K562 (cell line): ENCODE measurements around the gene PAF1.

Source experiments
- DPF2 ChIP-seq: fragments of 450-650 bp; IDR thresholded peaks from 2 replicates; pipeline ENCODE4 v1.6.1; 2016
- GMEB1 ChIP-seq: fragments of 250-450 bp; sonication (Bioruptor Pico); IDR thresholded peaks from 2 replicates; pipeline ENCODE4 v1.4.0; 2020; ENCODE audit warnings: mild to moderate bottlenecking
- MAZ ChIP-seq, 2 experiments: fragments of 450-650 bp in 1 of 2; sonication (generic) in 1 of 2; formaldehyde crosslinking; IDR thresholded peaks in 1 of 2; conservative IDR thresholded peaks in 1 of 2; 2 replicates each; pipeline versions ENCODE4 v1.4.0 to v1.5.0; 2020; ENCODE audit warnings: mild to moderate bottlenecking in 1 of 2, missing genetic modification reagents in 1 of 2
- NR4A1 ChIP-seq, 2 experiments: fragments of 250-450 bp in 1 of 2; fragments of 450-650 bp in 1 of 2; sonication (Bioruptor Pico) in 1 of 2; IDR thresholded peaks; 2 replicates each; pipeline versions ENCODE4 v1.4.0 to v1.6.1; 2016 to 2020; ENCODE audit warnings: mild to moderate bottlenecking in 2 of 2, missing compliant biosample characterization in 1 of 2, missing genetic modification characterization in 1 of 2, moderate library complexity in 1 of 2
- POLR2A ChIP-seq: fragments of 450-650 bp; conservative IDR thresholded peaks from 2 replicates; pipeline ENCODE4 v1.6.1; 2016
- PYGO2 ChIP-seq: fragments of 450-650 bp; IDR thresholded peaks from 2 replicates; pipeline ENCODE4 v1.6.1; 2016; ENCODE audit warnings: mild to moderate bottlenecking, missing genetic modification characterization, moderate library complexity, missing compliant biosample characterization
- SP2 ChIP-seq: IDR thresholded peaks from 2 replicates; pipeline ENCODE4 v1.6.1; 2011; ENCODE audit warnings: mild to moderate bottlenecking, low read depth, low read length, moderate library complexity; ENCODE audit not compliant: poor library complexity, severe bottlenecking; ENCODE audit errors: extremely low read depth
- SRSF9 ChIP-seq: fragments of 200-400 bp; formaldehyde crosslinking; IDR thresholded peaks from 2 replicates; pipeline ENCODE4 v1.6.1; 2017; ENCODE audit warnings: low read depth, low read length, borderline replicate concordance
- ZNF212 ChIP-seq: fragments of 450-650 bp; formaldehyde crosslinking; IDR thresholded peaks from 2 replicates; pipeline ENCODE4 v1.4.0; 2020; ENCODE audit warnings: mild to moderate bottlenecking
- TF ChIP-seq, protein P1 (sequence below): fragments of 250-450 bp; sonication (Bioruptor Pico); IDR thresholded peaks from 2 replicates; pipeline ENCODE4 v1.9.0; 2021; ENCODE audit warnings: mild to moderate bottlenecking
- TF ChIP-seq, protein P2 (sequence below): fragments of 450-650 bp; formaldehyde crosslinking; IDR thresholded peaks from 2 replicates; pipeline ENCODE4 v1.4.0; 2020; ENCODE audit warnings: mild to moderate bottlenecking, moderate library complexity

DNA sequence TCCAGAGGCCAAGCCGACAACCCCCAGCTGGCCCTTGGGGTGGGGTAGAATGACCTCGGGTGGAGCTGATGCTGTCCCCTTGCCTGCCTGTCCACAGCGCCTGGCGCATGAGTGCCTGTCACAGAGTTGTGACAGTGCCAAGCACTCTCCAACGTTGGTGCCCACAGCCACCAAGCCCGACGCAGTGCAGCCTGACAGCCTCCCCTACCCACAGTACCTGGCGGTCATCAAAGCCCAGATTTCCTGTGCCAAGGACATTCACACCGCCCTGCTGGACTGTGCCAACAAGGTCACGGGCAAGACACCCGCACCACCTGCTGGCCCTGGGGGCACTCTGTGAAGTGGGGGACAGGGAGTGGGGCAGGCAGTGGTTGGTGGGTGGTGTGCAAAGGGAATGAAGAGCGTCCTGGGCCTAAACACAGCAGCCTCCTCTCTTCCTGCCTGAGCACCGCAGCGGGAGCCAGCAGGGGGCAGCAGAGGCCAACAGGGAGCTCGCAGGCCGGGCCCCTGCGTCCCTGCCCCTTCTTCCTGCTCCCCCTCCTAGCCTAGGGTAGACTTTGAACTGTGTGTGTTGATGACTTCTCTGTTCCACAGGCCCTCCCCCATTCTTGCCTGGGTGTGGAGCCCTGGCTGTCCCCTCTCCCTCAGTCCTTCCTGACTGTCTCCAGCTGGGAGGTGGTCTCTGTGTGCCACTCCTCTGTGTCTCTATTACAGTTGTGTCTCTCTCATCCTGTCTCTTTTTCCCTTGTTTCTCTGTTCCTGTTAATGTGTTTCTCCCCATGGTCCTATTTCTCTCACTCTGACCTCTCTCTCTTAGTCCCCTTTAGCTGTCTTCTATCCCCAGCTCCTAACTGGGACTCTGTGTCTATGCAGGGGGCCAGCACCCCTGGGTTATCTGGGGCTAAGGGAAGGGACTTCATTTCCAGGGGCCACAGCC lies 6.7 kb upstream of the PAF1 start:
- TF ChIP-seq GMEB1 (CRISPR knock-in tag) = no peak
- TF ChIP-seq, protein P1, sequence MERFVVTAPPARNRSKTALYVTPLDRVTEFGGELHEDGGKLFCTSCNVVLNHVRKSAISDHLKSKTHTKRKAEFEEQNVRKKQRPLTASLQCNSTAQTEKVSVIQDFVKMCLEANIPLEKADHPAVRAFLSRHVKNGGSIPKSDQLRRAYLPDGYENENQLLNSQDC (CRISPR knock-in tag) = no peak
- 0 out of 2 replicates have a peak, but pooled peaks have one; percentile 26 for TF ChIP-seq POLR2A
- TF ChIP-seq DPF2 = peak; percentile 24; the same call in 1 of the 2 replicates
- no peak for TF ChIP-seq NR4A1 (CRISPR knock-in tag; IDR thresholded peaks at IDR 0.05)
- no peak for TF ChIP-seq NR4A1 (tag; IDR thresholded peaks at IDR 0.05)
- TF ChIP-seq SRSF9 = no peak
- TF ChIP-seq PYGO2 = no peak
- no peak for TF ChIP-seq ZNF212 (CRISPR knock-in tag)
- TF ChIP-seq MAZ (CRISPR knock-in tag; conservative IDR thresholded peaks at IDR 0.05 in 1 of 2, IDR thresholded peaks at IDR 0.05 in 1 of 2) = peak; percentile 79 to 88
- TF ChIP-seq, protein P2, sequence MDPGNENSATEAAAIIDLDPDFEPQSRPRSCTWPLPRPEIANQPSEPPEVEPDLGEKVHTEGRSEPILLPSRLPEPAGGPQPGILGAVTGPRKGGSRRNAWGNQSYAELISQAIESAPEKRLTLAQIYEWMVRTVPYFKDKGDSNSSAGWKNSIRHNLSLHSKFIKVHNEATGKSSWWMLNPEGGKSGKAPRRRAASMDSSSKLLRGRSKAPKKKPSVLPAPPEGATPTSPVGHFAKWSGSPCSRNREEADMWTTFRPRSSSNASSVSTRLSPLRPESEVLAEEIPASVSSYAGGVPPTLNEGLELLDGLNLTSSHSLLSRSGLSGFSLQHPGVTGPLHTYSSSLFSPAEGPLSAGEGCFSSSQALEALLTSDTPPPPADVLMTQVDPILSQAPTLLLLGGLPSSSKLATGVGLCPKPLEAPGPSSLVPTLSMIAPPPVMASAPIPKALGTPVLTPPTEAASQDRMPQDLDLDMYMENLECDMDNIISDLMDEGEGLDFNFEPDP (CRISPR knock-in tag) = no peak
- TF ChIP-seq SP2 = no peak
